ENCODE results near the gene SUGCT. TPM values are rescaled to one million over a fixed set of nuclear protein-coding genes. Genes with fewer than 3 reads are reported as not detected.
"Not testable (repeated sequence)": the region's sequence is repeated elsewhere in the genome, so short reads cannot be mapped to it uniquely, and the experiment has no call there.

The SUGCT gene
- polyA plus RNA-seq, 1 experiment = 12.5 TPM

DNA sequence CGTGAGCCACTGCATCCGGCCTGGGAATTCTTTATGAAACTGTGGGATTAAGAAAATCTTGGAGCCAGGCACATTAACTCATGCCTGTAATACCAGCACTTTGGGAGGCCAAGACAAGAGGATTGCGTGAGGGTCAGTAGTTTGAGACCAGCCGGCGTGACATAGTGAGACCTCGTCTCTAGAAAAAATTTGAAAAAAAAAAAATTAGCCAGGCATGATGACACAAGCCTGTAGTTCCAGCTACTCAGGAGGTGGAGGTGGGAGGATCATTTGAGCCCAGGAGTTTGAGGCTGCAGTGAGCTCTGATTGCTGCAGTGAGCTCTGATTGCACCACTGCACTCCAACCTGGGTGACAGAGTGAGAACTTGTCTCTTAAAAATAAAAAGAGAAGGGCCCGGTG is 69.8 kb downstream of the SUGCT start:
- no peak for DNase-seq (ENCODE audit: low read depth, low spot score)
- Histone ChIP-seq H3K27me3 (ENCODE audit: control insufficient read depth, insufficient read depth, low read length) (no peaks in the 10 kb centered on the region), H3K27ac (ENCODE audit: low read depth, low read length) (no peak overlapping the region), H3K4me3 (ENCODE audit: low read depth, low read length) (no peak overlapping the region), H3K9me3 (ENCODE audit: control insufficient read depth, insufficient read depth, low read length) (no peaks in the 10 kb centered on the region)
- CTCF ChIA-PET = no interaction called here
- POLR2A ChIA-PET = interaction anchor here (0.7 kb wide), 2 partner anchors 12 to 16 kb away, joined by 4 to 5 read pairs; no protein-coding TSS in a partner anchor
- TF ChIP-seq, protein P1, sequence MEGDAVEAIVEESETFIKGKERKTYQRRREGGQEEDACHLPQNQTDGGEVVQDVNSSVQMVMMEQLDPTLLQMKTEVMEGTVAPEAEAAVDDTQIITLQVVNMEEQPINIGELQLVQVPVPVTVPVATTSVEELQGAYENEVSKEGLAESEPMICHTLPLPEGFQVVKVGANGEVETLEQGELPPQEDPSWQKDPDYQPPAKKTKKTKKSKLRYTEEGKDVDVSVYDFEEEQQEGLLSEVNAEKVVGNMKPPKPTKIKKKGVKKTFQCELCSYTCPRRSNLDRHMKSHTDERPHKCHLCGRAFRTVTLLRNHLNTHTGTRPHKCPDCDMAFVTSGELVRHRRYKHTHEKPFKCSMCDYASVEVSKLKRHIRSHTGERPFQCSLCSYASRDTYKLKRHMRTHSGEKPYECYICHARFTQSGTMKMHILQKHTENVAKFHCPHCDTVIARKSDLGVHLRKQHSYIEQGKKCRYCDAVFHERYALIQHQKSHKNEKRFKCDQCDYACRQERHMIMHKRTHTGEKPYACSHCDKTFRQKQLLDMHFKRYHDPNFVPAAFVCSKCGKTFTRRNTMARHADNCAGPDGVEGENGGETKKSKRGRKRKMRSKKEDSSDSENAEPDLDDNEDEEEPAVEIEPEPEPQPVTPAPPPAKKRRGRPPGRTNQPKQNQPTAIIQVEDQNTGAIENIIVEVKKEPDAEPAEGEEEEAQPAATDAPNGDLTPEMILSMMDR (IDR thresholded peaks at IDR 0.05; ENCODE audit: low read depth, low read length) = no peak

GRCh38 chr7:40205992-40206391 is 71.2 kb downstream of the SUGCT start:
- H3K27ac ChIP-seq (ENCODE audit: low read depth, low read length) = no peak overlapping the region
- DNase-seq (ENCODE audit: low read depth, low spot score) = no peak
- TF ChIP-seq, protein P1 (IDR thresholded peaks at IDR 0.05; ENCODE audit: low read depth, low read length) = no peak
- ChIA-PET POLR2A (no interaction called here), CTCF (interaction anchor here (0.7 kb wide), 1 partner anchor 555 kb away, joined by 6 read pairs; no protein-coding TSS in a partner anchor)
- H3K9me3 ChIP-seq (ENCODE audit: control insufficient read depth, insufficient read depth, low read length) = no peaks in the 10 kb centered on the region
- no peaks in the 10 kb centered on the region for H3K27me3 ChIP-seq (ENCODE audit: control insufficient read depth, insufficient read depth, low read length)
- no peak overlapping the region for H3K4me3 ChIP-seq (ENCODE audit: low read depth, low read length)

GRCh38 chr7:40211276-40212003 is 76.6 kb downstream of the SUGCT start:
- no peak for DNase-seq (ENCODE audit: low read depth, low spot score)
- H3K9me3 ChIP-seq (ENCODE audit: control insufficient read depth, insufficient read depth, low read length) = no peaks in the 10 kb centered on the region
- ChIA-PET POLR2A (interaction anchor here (0.8 kb wide), 1 partner anchor 77 kb away, joined by 3 read pairs; the partner anchor contains the start of genes MPLKIP and SUGCT), CTCF (interaction anchor here (0.6 to 1.1 kb wide), 2 partner anchors 12 to 1171 kb away, joined by 3 to 5 read pairs; no protein-coding TSS in a partner anchor)
- TF ChIP-seq, protein P1 (IDR thresholded peaks at IDR 0.05; ENCODE audit: low read depth, low read length) = no peak
- no peak overlapping the region for H3K27ac ChIP-seq (ENCODE audit: low read depth, low read length)
- H3K4me3 ChIP-seq (ENCODE audit: low read depth, low read length) = no peak overlapping the region
- no peaks in the 10 kb centered on the region for H3K27me3 ChIP-seq (ENCODE audit: control insufficient read depth, insufficient read depth, low read length)

- TF ChIP-seq, protein P1 (IDR thresholded peaks at IDR 0.05; ENCODE audit: low read depth, low read length) = no peak
- DNase-seq (ENCODE audit: low read depth, low spot score) = no peak
- no peak overlapping the region for H3K27ac ChIP-seq (ENCODE audit: low read depth, low read length)
- POLR2A ChIA-PET = no interaction called here
- no peaks in the 10 kb centered on the region for H3K9me3 ChIP-seq (ENCODE audit: control insufficient read depth, insufficient read depth, low read length)
- CTCF ChIA-PET = no interaction called here
- no peak overlapping the region for H3K4me3 ChIP-seq (ENCODE audit: low read depth, low read length)
- H3K27me3 ChIP-seq (ENCODE audit: control insufficient read depth, insufficient read depth, low read length) = no peaks in the 10 kb centered on the region
These were observed 78.5 kb downstream of the SUGCT start for GRCh38 chr7:40213291-40213690.

DNA sequence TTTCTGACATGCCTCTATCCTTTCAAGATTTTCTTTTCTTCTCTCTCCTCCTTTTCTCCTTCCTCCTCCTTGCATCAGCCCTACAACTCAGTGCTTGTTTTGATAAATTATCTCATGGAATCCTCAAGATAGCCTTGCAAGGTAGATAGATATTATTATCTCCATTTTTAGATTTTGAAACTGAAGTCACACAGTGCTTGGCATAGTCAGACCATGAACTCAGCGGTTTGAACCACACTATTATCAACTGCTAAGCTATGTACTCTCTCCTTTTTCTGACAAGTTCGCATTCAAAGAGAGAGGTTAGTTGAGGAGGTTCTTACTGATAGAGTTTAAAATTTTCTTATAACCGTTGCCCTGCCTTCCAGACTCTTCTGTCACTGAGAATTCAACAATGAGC is 79.1 kb downstream of the SUGCT start:
- Histone ChIP-seq H3K9me3 (ENCODE audit: control insufficient read depth, insufficient read depth, low read length) (no peaks in the 10 kb centered on the region), H3K27me3 (ENCODE audit: control insufficient read depth, insufficient read depth, low read length) (no peaks in the 10 kb centered on the region), H3K27ac (ENCODE audit: low read depth, low read length) (no peak overlapping the region), H3K4me3 (ENCODE audit: low read depth, low read length) (no peak overlapping the region)
- POLR2A ChIA-PET = no interaction called here
- TF ChIP-seq, protein P1 (IDR thresholded peaks at IDR 0.05; ENCODE audit: low read depth, low read length) = no peak
- CTCF ChIA-PET = no interaction called here
- DNase-seq (ENCODE audit: low read depth, low spot score) = no peak

DNA sequence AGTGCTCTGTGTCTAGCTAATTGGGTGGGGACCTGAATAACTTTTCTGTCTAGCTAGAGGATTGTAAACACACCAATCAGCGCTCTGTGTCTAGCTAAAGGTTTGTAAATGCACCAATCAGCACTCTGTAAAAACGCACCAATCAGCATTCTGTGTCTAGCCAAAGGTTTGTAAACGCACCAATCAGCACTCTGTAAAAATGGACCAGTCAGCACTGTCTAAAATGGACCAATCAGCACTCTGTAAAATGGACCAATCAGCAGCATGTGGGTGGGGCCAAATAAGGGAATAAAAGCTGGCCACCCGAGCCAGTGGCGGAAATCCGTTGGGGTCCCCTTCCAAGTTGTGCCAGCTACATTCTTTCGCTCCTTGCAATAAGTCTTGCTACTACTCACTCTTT is 83.8 kb downstream of the SUGCT start:
- H3K27ac ChIP-seq (ENCODE audit: low read depth, low read length); POLR2A ChIA-PET; H3K9me3 ChIP-seq (ENCODE audit: control insufficient read depth, insufficient read depth, low read length); H3K4me3 ChIP-seq (ENCODE audit: low read depth, low read length); H3K27me3 ChIP-seq (ENCODE audit: control insufficient read depth, insufficient read depth, low read length); DNase-seq (ENCODE audit: low read depth, low spot score): not testable (repeated sequence)
- CTCF ChIA-PET = interaction anchor here (0.9 kb wide), 1 partner anchor 19 kb away, joined by 3 read pairs; no protein-coding TSS in a partner anchor

Measured in AG04450 (cell line).